Testis (tissue), 2 donors: Measurements from ENCODE around the gene SPTSSA.

Experiments used
- CTCF ChIP-seq, 3 experiments: fragments of 450-650 bp in 2 of 3; fragments of 200-600 bp in 1 of 3; sonication (generic) in 1 of 3; IDR thresholded peaks; one replicate each; pipeline ENCODE4 v1.5.1; 2016 to 2019; ENCODE audit warnings: antibody characterized with exemption in 3 of 3, mild to moderate bottlenecking in 2 of 3, moderate library complexity in 1 of 3
- POLR2A ChIP-seq: fragments of 450-650 bp; IDR thresholded peaks from one replicate; pipeline ENCODE4 v1.6.1; 2017; ENCODE audit warnings: antibody characterized with exemption, mild to moderate bottlenecking, moderate library complexity

GRCh38 chr14:34479694-34480093 is 17.7 kb upstream of the SPTSSA start:
- TF ChIP-seq CTCF (IDR thresholded peaks at IDR 0.05) (no peak), POLR2A (no peak)
